GM21526 (cell line): Measurements from ENCODE around the gene CACNA1C.
A peak's percentile ranks its signal among the peaks of the same experiment; 100 is the strongest.
"Not testable (repeated sequence)": the region's sequence is repeated elsewhere in the genome, so short reads cannot be mapped to it uniquely, and the experiment has no call there.

Experiments used
- ATAC-seq: cut with Tn5 transposase; IDR thresholded peaks from one replicate; pipeline ENCODE4 v1.9.1; 2021; ENCODE audit warnings: moderate library complexity; ENCODE audit not compliant: unreplicated experiment, low FRiP score

The CACNA1C gene

GRCh38 chr12:2683283-2684025 lies 630.7 kb downstream of the CACNA1C start:
- no peak for ATAC-seq

DNA sequence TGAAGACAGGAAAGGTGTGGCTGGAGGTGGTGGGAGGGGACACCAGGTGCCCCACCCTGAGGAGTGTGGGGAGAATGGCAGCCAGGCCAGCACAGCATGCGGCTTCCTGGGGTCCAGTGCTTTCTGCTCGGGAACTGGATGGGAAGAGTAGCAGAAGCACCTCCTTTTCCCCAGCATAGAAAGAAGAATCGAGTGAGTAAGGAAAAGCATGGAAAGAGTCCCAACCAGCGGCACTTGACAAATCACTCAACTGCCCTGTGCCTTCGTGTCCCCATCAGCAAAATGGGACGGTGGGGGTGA lies 631.2 kb downstream of the CACNA1C start:
- not testable (repeated sequence) for ATAC-seq

DNA sequence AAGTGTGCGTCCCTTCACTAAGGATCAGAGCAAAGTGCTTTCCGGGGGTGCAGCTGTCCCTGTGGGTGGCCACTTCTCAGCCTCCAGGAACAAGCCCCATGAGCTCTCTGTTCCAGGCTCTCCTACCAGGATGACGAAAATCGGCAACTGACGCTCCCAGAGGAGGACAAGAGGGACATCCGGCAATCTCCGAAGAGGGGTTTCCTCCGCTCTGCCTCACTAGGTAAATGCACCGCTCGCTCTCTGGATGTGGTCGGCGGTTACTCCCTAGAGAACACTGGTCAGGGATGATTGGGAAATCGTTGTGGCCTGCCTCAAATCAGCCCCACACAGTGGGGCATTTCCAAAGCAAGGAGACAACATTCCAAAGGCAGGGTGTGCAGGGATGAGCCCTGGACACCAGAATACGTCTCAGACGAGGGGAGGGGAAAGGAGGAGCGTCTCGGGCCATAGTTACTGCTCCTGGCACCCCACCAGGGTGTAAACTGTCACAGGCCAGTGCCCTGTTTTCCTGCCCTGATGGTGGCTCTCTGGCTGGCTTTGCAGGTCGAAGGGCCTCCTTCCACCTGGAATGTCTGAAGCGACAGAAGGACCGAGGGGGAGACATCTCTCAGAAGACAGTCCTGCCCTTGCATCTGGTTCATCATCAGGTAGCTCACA lies 633.0 kb downstream of the CACNA1C start:
- not testable (repeated sequence) for ATAC-seq

DNA sequence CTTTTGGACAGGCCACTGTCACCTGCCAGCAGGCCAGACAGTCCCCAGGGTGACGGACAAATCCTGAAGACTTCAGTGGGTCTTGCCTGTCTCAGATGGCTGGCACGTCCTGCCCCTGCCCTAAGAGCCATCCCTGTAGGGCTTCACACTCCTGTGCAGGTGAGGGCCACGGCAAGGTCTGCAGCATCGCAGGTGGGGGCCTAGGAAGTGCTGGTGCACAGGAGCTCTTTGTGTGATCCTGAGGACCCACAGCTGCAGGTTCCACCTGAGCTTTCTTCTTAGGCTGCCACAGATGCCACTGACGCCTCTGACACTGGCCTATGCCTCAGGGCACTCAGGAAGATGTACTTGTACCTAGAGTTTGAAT lies 633.5 kb downstream of the CACNA1C start:
- ATAC-seq, result no peak

- no peak for ATAC-seq
Measured at GRCh38 chr12:2687058-2687457, 634.3 kb downstream of the CACNA1C start.

DNA sequence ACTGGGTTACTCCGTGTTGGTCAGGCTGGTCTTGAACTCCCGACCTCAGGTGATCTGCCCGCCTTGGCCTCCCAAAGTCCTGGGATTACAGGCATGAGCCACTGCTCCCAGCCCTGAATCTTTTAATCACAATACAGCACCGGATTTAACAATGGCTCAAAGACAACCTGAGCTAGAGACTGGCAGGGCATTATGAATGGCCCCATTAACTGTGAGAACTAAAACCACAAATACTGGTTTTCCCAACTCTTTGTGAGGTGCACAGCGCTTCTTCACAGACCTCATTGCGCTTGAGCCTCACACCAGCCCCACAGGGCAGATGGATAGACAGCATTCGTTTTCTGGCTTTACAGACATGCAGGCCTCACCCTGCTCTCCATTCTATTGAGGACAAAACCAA lies 634.9 kb downstream of the CACNA1C start:
- ATAC-seq, result no peak

DNA sequence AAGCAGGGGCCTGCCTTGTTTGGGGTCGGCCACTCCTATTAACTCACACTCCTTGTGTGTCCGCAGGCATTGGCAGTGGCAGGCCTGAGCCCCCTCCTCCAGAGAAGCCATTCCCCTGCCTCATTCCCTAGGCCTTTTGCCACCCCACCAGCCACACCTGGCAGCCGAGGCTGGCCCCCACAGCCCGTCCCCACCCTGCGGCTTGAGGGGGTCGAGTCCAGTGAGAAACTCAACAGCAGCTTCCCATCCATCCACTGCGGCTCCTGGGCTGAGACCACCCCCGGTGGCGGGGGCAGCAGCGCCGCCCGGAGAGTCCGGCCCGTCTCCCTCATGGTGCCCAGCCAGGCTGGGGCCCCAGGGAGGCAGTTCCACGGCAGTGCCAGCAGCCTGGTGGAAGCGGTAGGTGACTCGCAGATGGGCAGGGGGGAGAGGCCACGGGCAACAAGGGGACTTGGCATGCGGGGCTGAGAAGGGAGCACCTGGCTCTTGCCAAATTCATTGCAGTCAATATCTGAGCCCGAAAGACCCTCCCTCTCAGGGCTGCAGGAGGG lies 635.7 kb downstream of the CACNA1C start:
- no peak for ATAC-seq

DNA sequence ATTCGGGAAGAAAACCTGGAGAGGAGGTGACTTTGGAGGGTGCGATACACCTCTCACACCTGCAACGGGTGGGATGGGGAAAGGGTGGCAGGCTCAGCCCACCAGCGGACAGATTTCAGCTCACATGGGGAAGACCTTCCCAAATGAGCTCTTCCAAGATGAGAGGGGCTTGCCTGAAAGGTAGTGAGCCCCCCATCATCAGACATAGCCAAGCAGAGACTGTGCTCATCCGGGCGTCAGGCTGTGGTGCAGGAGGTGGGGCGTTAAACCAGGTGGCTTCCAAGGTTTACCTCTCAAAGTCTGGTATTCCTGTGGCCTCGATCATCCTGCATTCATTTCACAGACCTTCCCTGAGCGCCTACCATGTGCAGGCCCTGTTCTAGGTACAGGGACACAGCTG lies 636.6 kb downstream of the CACNA1C start:
- ATAC-seq, result no peak

- ATAC-seq, result no peak
Measured at GRCh38 chr12:2689879-2690278, 637.1 kb downstream of the CACNA1C start.

DNA sequence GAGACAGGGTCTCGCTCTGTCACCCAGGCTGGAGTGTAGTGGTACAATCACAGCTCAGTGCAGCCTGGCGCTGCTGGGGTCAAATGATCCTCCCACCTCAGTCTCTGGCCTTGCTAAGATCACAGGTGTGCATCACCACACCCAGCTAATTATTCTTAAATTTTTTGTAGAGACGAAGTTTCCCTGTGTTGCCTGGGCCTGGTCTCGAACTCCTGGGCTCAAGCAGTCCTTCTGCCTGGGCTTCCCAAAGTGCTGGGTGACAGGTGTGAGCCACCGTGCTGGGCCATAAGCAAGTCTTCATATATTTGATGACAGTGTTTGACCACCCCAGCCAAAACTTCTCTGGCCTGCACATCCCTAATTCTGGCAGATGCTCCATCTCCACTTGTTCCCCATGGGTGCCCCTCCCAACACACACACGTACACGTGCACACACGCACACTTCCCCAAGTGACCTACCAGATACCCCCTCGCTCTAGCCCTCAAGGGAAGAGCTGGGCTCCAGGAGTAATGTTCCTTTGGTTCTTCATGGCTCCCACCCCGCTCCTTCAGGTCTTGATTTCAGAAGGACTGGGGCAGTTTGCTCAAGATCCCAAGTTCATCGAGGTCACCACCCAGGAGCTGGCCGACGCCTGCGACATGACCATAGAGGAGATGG lies 637.7 kb downstream of the CACNA1C start:
- ATAC-seq, result no peak

- peak; percentile 25 for ATAC-seq
Measured at GRCh38 chr12:2691006-2691344, 638.2 kb downstream of the CACNA1C start.

DNA sequence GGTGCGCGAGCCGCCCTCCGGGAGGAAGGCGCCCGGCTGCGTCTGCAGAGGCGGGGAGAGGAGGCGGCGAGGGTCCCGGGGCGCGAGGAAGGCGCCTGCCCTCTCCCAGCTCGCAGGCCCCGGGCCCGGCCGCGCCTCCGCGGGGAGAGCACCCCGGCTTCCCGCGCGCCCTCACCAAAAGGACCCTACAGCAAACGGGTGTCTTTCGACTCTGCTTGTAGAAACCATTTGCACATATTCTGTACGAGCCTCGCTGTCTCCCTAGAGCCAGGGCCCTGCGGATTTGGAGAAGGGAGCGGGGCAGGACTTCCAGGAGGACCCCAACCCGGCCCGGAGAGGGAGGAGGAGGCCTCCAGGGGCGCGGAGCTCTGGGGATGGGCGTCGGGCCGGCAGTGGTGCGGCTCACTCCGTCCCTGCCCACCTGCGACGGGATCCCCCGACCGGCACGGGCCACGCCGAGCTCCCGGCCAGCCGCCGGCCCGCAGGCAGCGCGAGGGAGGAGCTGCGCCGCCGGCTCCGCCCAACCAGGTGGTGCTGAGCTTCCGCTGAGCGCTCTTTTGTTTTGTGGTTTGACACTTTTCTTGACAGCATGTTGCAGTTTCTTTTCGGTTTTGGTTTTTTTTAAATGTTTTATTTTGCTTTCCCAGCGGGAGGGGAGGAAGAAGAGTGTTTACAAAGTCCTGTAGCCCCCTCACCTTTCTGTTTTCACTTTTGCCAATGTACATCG lies 638.7 kb downstream of the CACNA1C start:
- ATAC-seq, result peak; percentile 77

- ATAC-seq, result no peak
Measured at GRCh38 chr12:2692080-2692479, 639.3 kb downstream of the CACNA1C start.

DNA sequence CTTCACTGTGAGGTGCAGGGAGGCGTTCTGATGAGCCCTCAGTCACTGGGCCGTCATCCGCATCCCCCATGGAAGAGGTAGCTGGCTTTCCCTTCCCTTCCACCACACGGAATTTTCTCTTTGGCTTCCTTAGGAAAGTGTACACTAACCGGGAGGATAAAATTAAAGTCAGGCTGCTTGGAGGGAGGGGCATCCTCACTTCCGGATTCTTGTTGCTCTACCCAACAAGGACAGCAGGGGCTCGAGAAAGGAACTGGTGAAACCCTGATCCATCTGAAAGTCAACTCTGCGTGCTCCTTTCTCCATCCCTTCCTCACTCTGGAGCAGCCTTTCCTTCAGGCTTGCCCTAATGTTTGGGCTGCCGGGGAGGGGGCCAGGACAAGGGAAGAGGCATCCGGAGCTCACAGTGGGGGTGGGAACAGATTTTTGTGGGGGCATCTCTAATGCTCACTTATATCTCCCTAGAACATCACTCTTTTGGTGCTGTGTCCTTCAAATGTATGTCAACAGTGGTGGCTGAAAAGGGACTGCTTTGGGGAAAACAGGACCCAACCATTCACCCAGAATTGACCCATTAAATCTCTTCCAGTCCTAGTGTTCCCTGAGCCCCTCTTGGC lies 640.6 kb downstream of the CACNA1C start:
- no peak for ATAC-seq

DNA sequence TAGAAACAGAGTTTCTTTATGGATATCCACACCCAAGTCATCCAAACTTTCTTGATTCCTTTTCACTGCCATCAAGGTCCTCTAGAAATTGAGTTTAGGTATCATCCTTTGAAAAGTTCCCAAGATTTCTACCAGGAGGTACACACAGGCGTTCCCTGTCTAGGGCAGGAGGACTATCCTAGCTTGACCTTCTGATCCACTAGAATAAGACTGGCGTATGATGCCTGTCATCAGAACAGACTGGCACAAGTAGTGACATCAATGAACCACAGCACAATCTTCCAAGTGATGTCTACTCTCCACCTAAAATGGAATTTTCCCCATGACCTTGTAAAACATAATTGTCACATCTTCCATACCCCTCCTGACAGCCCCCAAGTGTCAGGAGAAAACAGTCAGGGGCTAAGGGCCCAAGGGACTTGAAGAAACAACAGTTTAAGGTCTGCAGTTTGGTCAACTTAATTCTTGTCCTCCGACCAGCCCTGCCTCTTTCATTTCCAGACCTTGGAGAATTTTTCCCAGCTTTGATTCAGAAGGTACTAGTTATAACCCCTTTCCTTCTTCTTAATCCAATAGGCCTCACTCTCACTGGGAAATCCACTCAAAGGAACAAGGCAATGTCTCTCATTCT lies 641.3 kb downstream of the CACNA1C start:
- no peak for ATAC-seq

GRCh38 chr12:2696136-2696535 lies 643.3 kb downstream of the CACNA1C start:
- no peak for ATAC-seq

GRCh38 chr12:2697057-2697800 lies 644.4 kb downstream of the CACNA1C start:
- no peak for ATAC-seq

- no peak for ATAC-seq
Measured at GRCh38 chr12:2698566-2698965, 645.8 kb downstream of the CACNA1C start.

GRCh38 chr12:2710701-2711100 lies 657.9 kb downstream of the CACNA1C start:
- ATAC-seq, result no peak

- ATAC-seq, result no peak
Measured at GRCh38 chr12:2719392-2719791, 666.6 kb downstream of the CACNA1C start.
